KMS-11 (cell line): ENCODE measurements around the gene WNT3A.

Experiments
- H2AFZ ChIP-seq: fragments of 200-600 bp; sonication (generic); 2 replicates; pipeline ENCODE4 v1.6.1; 2016; ENCODE audit warnings: antibody characterized with exemption, mixed run types, low read depth
- H3K27ac ChIP-seq: fragments of 200-600 bp; sonication (generic); 2 replicates; pipeline ENCODE4 v1.6.1; 2016; ENCODE audit warnings: mild to moderate bottlenecking, mixed run types
- H3K27me3 ChIP-seq: fragments of 200-600 bp; sonication (generic); 2 replicates; pipeline ENCODE4 v1.6.1; 2017; ENCODE audit warnings: mild to moderate bottlenecking, low read depth, mixed run types, moderate library complexity; ENCODE audit not compliant: insufficient read depth
- H3K36me3 ChIP-seq: fragments of 200-600 bp; sonication (generic); 2 replicates; pipeline ENCODE4 v1.6.1; 2017; ENCODE audit warnings: mild to moderate bottlenecking, mixed run types; ENCODE audit not compliant: insufficient read depth
- H3K4me1 ChIP-seq: fragments of 200-600 bp; sonication (generic); 2 replicates; pipeline ENCODE4 v1.6.1; 2016; ENCODE audit warnings: mild to moderate bottlenecking, low read depth, mixed run types; ENCODE audit not compliant: poor library complexity, severe bottlenecking
- H3K4me2 ChIP-seq: fragments of 200-600 bp; sonication (generic); 2 replicates; pipeline ENCODE4 v1.7.0; 2016; ENCODE audit warnings: mild to moderate bottlenecking, mixed run types
- H3K4me3 ChIP-seq: fragments of 200-600 bp; sonication (generic); IDR thresholded peaks from 2 replicates; pipeline ENCODE4 v1.6.1; 2017; ENCODE audit warnings: low read depth, low read length, mixed read lengths; ENCODE audit not compliant: insufficient read depth
- H3K79me2 ChIP-seq: fragments of 200-600 bp; sonication (generic); 2 replicates; pipeline ENCODE4 v1.6.1; 2016; ENCODE audit warnings: low read depth, mixed run types; ENCODE audit not compliant: insufficient read depth
- H3K9ac ChIP-seq: fragments of 200-600 bp; sonication (generic); 2 replicates; pipeline ENCODE4 v1.6.1; 2016; ENCODE audit warnings: mild to moderate bottlenecking, mixed run types
- H4K20me1 ChIP-seq: fragments of 200-600 bp; sonication (generic); 2 replicates; pipeline ENCODE4 v1.6.1; 2016; ENCODE audit warnings: mild to moderate bottlenecking, mixed run types; ENCODE audit not compliant: insufficient read depth
- TF ChIP-seq, protein P1 (sequence below): fragments of 200-600 bp; sonication (generic); conservative IDR thresholded peaks from 2 replicates; pipeline ENCODE4 v1.6.1; 2017; ENCODE audit warnings: low read depth, mild to moderate bottlenecking, antibody characterized with exemption, low read length, moderate library complexity, mixed read lengths

Gene WNT3A

DNA sequence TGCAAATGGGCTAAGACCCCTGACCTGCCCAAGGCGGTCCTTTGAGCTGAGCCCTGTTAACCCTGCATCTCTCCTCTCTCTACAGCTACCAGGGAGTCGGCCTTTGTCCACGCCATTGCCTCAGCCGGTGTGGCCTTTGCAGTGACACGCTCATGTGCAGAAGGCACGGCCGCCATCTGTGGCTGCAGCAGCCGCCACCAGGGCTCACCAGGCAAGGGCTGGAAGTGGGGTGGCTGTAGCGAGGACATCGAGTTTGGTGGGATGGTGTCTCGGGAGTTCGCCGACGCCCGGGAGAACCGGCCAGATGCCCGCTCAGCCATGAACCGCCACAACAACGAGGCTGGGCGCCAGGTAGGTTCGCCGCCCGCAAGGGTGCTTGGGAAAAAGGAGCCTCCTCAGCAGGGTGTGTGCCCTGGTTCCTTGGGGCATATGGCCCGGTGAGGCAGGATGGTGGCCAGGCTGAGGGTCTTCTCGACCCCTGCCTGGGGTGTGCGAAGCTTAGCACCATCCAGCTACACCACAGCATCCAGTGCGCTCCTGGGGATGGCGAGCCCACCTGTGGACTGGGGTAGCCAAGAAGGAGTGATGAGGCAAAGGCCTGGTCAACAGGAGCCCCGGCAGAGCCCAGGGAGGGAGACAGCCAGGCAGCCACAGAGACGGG lies 43.9 kb downstream of the WNT3A start:
- Histone ChIP-seq H3K9ac (no peak overlapping the region), H3K4me2 (no peak overlapping the region), H3K4me3 (no peak overlapping the region), H3K27me3 (no peaks in the 10 kb centered on the region), H3K79me2 (no peaks in the 10 kb centered on the region), H3K36me3 (no peaks in the 10 kb centered on the region), H3K4me1 (no peaks in the 10 kb centered on the region), H4K20me1 (no peaks in the 10 kb centered on the region), H3K27ac (no peak overlapping the region), H2AFZ (no peak overlapping the region)
- TF ChIP-seq, protein P1, sequence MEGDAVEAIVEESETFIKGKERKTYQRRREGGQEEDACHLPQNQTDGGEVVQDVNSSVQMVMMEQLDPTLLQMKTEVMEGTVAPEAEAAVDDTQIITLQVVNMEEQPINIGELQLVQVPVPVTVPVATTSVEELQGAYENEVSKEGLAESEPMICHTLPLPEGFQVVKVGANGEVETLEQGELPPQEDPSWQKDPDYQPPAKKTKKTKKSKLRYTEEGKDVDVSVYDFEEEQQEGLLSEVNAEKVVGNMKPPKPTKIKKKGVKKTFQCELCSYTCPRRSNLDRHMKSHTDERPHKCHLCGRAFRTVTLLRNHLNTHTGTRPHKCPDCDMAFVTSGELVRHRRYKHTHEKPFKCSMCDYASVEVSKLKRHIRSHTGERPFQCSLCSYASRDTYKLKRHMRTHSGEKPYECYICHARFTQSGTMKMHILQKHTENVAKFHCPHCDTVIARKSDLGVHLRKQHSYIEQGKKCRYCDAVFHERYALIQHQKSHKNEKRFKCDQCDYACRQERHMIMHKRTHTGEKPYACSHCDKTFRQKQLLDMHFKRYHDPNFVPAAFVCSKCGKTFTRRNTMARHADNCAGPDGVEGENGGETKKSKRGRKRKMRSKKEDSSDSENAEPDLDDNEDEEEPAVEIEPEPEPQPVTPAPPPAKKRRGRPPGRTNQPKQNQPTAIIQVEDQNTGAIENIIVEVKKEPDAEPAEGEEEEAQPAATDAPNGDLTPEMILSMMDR = no peak

DNA sequence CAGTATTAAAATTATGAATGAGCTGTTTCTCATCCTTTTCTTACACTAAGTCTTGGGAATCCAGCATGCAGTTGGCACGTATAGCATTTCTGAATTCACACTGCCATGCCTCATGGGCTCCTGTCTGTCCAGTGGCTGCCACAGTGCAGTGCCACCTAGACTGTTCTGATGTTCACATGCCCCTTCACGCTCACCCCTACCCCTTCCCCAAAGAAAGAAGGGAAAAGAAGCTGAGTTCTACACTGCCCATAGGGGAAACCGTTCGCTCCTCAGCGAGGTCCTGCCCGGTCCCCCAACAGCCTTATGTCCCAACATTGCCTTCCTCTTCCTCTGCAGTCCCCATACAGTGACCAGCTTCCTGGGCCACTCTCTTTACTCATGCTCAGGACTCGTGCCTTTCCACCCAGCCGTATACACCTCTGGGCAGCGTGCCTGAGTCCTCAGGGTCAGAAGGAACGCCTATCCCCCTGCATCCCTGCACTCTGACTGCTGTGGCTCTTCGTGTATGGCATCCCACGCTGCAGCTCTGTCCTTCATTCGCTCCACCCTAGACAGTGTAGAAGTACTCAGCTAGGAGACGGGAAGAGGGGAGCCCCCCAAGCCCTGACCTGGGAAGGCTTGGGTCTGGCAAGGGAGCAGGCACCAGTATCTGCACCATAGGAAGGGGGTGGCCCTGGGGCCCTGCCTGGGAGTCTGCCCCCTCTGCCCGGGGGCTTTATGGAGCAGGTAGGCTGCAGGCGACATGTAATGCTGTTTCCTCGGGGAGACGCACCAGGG lies 51.6 kb downstream of the WNT3A start:
- Histone ChIP-seq H3K36me3 (no peaks in the 10 kb centered on the region), H3K79me2 (no peaks in the 10 kb centered on the region), H2AFZ (no peak overlapping the region), H4K20me1 (no peaks in the 10 kb centered on the region), H3K4me2 (no peak overlapping the region), H3K9ac (no peak overlapping the region), H3K4me3 (no peak overlapping the region), H3K27me3 (no peaks in the 10 kb centered on the region; the same call in 1 of the 2 replicates), H3K4me1 (no peaks in the 10 kb centered on the region), H3K27ac (no peak overlapping the region)
- TF ChIP-seq, protein P1 = no peak

DNA sequence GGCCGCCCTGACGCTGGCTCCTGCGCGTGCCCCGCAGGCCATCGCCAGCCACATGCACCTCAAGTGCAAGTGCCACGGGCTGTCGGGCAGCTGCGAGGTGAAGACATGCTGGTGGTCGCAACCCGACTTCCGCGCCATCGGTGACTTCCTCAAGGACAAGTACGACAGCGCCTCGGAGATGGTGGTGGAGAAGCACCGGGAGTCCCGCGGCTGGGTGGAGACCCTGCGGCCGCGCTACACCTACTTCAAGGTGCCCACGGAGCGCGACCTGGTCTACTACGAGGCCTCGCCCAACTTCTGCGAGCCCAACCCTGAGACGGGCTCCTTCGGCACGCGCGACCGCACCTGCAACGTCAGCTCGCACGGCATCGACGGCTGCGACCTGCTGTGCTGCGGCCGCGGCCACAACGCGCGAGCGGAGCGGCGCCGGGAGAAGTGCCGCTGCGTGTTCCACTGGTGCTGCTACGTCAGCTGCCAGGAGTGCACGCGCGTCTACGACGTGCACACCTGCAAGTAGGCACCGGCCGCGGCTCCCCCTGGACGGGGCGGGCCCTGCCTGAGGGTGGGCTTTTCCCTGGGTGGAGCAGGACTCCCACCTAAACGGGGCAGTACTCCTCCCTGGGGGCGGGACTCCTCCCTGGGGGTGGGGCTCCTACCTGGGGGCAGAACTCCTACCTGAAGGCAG lies 52.3 kb downstream of the WNT3A start:
- Histone ChIP-seq H3K4me3 (peak overlapping the region; percentile 76), H3K79me2 (no peaks in the 10 kb centered on the region), H4K20me1 (no peaks in the 10 kb centered on the region), H3K9ac (no peak overlapping the region), H3K36me3 (no peaks in the 10 kb centered on the region), H3K27me3 (no peaks in the 10 kb centered on the region; the same call in 1 of the 2 replicates), H2AFZ (peak overlapping the region; percentile 98), H3K27ac (no peak overlapping the region), H3K4me1 (no peaks in the 10 kb centered on the region), H3K4me2 (peak overlapping the region; percentile 77; the same call in 1 of the 2 replicates)
- TF ChIP-seq, protein P1 = no peak

DNA sequence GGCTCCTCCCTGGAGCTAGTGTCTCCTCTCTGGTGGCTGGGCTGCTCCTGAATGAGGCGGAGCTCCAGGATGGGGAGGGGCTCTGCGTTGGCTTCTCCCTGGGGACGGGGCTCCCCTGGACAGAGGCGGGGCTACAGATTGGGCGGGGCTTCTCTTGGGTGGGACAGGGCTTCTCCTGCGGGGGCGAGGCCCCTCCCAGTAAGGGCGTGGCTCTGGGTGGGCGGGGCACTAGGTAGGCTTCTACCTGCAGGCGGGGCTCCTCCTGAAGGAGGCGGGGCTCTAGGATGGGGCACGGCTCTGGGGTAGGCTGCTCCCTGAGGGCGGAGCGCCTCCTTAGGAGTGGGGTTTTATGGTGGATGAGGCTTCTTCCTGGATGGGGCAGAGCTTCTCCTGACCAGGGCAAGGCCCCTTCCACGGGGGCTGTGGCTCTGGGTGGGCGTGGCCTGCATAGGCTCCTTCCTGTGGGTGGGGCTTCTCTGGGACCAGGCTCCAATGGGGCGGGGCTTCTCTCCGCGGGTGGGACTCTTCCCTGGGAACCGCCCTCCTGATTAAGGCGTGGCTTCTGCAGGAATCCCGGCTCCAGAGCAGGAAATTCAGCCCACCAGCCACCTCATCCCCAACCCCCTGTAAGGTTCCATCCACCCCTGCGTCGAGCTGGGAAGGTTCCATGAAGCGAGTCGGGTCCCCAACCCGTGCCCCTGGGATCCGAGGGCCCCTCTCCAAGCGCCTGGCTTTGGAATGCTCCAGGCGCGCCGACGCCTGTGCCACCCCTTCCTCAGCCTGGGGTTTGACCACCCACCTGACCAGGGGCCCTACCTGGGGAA lies 53.0 kb downstream of the WNT3A start:
- Histone ChIP-seq H3K4me2 (peak overlapping the region; percentile 77), H3K4me1 (no peaks in the 10 kb centered on the region), H3K27me3 (no peaks in the 10 kb centered on the region; the same call in 1 of the 2 replicates), H3K36me3 (no peaks in the 10 kb centered on the region), H3K27ac (no peak overlapping the region), H3K9ac (no peak overlapping the region; the same call in 1 of the 2 replicates), H3K79me2 (no peaks in the 10 kb centered on the region), H2AFZ (peak overlapping the region; percentile 98), H3K4me3 (peak overlapping the region; percentile 76), H4K20me1 (no peaks in the 10 kb centered on the region)
- TF ChIP-seq, protein P1 = no peak
